HG03060 (cell line): ENCODE results near the gene ENSA.
A peak's percentile ranks its signal among the peaks of the same experiment; 100 is the strongest.
"Not testable (repeated sequence)": the region's sequence is repeated elsewhere in the genome, so short reads cannot be mapped to it uniquely, and the experiment has no call there.

Experiments
- ATAC-seq: cut with Tn5 transposase; IDR thresholded peaks from one replicate; pipeline ENCODE4 v1.9.1; 2021; ENCODE audit warnings: low read depth, moderate number of reproducible peaks; ENCODE audit not compliant: unreplicated experiment

ENSA gene, protein sequence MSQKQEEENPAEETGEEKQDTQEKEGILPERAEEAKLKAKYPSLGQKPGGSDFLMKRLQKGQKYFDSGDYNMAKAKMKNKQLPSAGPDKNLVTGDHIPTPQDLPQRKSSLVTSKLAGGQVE

DNA sequence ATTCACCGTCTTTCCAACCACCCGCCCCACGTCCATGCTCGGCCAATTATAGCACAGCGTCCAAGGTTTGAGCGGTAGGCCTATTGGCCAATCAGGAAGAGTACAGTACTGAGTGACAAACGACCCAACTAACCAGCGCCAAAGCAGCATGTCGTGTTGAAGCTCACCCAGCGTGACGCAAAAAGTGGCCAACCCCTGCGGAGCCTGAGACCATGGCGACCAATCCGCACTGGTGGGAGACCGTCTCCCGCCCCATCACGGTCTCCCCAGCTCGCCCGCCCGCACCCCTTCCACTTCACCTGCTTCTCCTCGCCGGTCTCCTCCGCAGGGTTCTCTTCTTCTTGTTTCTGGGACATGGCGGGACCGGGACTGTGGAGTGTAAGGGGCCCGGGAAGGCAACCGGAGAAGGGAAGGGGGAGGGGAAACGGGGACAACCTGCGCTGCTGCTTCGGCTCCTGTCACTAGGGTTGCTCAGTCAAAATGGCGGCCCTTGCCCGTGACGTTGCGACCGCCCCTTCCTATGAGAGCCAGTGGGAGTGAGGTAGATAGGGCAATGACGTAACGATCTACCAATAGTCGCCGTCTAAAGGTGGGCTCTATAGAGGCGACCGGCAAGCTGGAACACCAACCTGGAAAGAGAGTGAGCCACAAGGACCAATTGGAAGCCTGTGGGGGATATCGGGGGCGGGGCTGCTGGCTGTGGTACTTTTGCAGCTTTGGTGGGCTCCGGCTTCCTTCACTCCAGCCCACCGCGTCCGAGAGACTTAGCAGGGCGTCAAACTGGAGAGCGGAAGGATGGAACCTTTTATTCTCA, at the start of gene ENSA:
Gene ENSA, minus strand, starts transcription at position 498 of the 814 bp plus-strand sequence. Its CDS starts 142 bp downstream, at position 356.
- peak; percentile 88 for ATAC-seq

DNA sequence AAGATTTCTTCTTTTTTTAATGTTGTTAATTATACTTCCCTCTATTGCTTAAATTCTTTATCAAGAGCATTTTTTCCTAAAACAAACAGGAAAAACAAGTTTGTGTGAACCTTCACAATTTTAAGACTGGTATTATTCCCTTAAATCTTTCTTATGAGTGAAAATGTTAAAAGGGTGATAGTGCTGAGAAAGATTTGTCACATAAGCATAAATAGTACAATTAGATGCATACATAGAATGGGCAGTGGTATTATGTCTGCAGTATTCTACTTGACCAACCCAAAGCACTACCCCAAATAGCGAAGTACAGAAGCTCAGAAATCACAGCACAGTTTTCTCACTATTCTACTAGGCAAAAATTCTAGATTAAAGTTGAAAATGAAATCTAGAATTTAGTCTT, 49.6 kb upstream of the ENSA start:
- no peak for ATAC-seq

DNA sequence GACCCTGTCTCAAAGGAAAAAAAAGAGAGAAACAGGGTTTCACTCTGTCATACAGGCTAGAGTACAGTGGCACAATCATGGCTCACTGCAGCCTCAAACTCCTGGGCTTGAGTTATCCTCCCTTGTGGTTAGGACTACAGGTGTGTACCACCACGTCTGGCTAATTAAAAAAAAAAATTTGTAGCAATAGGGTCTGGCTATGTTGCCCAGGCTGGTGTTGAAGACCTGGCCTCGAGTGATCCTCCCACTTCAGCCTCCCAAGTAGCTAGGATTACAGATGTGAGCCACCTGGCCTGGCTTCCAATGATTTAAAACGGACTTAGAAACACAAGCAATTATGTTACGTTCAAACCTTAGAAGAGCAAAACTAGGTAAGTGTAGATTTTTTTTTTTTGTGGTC, 45.5 kb upstream of the ENSA start:
- no peak for ATAC-seq

DNA sequence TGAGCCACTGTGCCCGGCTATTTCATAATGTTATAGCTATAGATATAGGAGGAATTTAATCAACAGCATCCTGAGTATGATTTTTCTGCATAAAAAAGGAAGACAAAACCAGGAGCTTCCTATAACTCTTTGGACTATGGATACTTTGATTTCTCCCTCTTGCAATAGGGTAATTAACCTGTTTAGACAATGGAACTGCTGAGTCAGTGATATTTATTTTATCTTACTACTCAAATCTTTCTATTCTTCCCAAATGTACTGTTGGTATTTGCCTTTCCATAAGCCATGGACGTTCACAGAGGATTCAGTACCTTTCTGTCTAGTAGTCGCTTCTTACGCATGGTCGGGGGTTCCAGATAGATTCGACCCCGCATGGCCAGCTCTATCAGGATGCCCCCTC, 33.9 kb upstream of the ENSA start:
- no peak for ATAC-seq

DNA sequence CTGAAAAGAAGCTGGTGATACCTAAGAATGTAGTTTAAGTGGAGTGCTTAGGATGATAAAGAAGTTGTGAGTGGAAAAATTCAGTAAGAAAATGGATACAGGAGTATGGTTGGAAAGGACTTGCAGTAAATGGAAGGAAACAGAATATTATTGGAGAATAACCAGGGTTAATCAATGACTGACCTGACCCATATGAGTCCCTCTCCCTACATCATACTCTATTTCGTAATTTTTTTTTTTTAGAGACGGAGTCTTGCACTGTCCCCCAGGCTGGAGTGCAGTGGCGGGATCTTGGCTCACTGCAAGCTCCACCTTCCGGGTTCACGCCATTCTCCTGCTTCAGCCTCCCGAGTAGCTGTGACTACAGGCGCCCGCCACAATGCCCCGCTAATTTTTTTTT, 33.4 kb upstream of the ENSA start:
- no peak for ATAC-seq

DNA sequence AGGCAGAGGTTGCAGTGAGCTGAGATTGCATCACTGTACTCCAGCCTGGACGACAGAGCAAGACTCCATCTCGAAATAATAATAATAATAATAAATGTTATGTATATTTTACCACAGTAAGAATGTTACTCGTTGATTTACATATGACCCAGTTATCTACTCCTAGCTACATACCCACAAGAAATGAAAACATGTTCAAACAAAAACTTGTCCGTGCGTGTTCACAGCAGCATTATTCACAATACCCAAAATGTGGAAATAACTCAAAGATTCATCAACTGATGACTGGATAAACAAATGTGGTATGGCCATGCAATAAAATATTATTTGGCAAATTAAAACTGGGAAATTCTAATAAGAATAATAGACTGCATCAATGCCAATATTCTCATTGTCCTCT, 31.7 kb upstream of the ENSA start:
- no peak for ATAC-seq

DNA sequence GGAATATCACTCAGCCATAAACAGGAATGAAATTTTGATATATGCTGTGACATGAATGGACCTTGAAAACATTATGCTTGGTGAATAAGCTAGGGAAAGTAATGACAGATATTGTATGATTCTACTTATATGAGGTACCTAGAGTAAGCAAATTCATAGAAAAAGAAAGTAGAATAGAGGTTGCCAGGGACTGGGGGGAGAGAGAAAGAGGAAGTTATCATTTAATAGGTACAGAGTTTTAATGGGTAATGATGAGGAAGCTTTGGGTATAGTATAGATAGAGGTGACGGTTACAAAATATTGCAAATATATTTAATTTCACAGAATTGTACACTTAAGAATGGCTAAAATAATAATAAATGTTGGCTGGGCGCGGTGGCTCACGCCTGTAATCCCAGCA, 31.2 kb upstream of the ENSA start:
- ATAC-seq, result no peak

DNA sequence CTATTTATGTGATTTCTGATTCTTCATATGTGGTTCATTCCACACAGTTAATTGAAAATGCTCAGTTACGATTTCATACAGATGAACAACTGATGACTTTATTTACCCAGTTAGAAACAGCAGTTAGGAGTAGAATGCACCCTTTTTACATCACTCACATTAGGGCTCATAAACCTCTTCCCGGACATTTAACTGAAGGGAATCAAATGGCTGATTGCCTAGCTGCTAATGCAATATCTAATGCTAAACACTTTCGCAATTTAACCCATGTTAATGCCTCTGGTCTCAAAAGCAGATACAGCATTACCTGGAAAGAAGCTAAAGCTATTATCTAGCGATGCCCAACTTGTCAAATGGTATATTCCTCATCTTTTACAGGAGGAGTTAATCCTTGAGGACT, 27.7 kb upstream of the ENSA start:
- ATAC-seq, result not testable (repeated sequence)

DNA sequence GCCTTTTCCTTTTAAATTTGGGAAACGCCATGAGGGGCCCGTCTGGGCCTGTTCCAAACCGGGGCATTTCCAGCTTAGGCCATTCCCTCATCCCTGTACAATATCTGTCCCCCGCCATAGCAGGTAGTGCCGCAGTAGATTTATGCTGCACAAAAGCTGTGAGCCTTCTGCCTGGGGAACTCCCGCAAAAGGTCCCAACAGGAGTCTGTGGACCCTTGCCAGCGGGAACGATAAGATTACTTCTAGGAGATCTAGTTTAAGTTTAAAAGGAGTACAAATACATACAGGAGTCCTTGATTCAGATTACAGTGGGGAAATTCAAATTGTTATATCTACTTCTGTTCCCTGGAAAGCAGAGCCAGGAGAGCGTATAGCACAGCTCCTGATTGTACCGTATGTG, 25.2 kb upstream of the ENSA start:
- not testable (repeated sequence) for ATAC-seq

DNA sequence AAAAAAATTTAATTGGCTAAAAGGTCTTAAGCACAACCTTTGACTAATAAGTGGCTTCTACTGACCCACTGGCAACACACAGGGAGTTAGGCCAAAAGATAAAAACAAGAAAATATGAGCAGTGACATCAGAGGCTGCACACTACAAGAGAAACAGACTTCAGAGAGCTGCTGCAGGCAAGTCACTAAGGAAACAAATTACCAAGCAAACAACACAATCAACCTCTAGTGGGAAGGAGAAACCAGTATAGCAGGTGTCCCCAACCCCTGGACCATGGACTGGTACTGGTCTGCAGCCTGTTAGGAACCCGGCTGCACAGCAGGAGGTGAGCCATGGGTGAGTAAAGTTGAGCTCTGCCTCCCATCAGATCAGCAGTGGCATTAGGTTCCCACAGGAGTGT, 20.8 kb upstream of the ENSA start:
- no peak for ATAC-seq

DNA sequence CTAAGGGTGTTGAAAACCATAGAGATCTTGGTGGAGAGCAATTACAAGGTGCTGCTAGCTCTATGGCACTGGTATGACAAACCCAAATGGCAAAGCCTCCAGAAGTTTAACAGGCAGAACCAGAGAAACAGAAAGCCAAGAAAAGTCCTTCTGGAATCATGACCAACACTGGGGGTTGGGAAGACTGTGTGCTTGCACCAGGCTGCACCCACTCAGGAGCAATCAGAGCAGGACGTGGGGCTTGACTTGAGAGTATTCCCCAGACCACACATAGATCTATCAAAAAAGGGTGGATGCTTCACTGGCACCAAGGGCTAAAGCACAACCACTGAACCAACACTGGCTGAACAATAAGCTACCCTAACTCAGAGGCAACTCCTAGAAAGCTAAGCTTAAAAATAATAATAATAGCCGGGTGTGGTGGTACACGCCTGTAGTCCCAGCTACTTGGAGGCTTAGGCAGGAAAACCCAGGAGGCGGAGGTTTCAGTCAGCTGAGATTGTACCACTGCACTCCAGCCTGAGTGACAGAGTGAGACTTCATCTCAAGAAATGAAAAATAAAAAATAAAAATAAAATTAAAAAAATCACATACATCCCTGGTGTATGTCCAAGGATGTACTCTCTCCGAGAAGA, 20.1 kb upstream of the ENSA start:
- ATAC-seq, result no peak

DNA sequence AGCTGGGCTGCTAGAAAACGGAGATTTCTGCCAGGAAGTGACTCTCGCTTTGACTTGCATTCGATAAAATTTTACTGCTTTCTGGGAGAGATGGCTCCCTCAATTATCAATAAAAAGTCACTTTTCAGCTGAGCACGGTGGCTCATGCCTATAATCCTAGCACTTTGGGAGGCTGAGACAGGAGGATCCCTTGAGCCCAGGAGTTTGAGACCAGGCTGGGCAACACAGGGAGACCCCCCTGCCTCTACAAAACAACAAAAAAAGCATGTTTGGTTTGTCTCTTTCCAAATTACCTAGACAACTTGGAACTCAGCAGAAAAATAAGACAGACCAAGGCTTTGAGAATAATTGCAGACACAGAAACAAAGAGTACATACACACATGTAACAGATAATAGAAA, 12.9 kb upstream of the ENSA start:
- no peak for ATAC-seq

DNA sequence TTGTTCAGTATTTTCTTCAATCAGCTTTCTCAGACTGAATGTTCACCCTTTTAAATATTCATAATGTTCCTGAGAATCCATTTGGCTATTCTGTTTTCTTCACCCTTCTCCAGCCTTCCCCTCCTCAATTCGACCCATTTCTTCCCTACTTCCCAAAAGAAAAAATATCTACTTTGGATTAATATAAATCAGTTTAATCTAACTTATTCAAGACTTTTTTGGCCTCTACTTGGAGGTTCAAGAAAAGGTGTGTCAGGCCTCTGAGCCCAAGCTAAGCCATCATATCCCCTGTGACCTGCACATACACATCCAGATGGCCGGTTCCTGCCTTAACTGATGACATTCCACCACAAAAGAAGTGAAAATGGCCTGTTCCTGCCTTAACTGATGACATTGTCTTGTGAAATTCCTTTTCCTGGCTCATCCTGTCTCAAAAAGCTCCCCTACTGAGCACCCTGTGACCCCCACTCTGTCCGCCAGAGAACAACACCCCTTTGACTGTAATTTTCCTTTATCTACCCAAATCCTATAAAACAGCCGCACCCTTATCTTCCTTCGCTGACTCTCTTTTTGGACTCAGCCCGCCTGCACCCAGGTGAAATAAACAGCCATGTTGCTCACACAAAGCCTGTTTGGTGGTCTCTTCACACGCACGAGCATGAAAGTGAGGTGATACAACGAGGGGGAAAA, 11.9 kb upstream of the ENSA start:
- not testable (repeated sequence) for ATAC-seq

DNA sequence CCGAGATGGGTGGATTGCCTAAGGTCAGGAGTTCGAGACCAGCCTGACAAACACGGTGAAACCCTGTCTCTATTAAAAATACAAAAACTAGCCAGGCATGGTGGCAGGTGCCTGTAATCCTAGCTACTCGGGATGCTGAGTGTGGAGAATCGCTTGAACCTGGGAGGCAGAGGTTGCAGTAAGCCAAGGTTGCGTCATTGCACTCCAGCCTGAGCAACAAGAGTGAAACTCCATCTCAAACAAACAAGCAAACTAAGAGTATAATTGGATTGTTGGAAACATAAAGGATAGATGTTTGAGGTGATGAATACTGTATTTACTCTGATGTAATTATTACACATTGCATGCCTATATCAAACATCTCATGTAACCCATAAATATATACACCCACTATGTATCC, 9.0 kb upstream of the ENSA start:
- ATAC-seq, result not testable (repeated sequence)

DNA sequence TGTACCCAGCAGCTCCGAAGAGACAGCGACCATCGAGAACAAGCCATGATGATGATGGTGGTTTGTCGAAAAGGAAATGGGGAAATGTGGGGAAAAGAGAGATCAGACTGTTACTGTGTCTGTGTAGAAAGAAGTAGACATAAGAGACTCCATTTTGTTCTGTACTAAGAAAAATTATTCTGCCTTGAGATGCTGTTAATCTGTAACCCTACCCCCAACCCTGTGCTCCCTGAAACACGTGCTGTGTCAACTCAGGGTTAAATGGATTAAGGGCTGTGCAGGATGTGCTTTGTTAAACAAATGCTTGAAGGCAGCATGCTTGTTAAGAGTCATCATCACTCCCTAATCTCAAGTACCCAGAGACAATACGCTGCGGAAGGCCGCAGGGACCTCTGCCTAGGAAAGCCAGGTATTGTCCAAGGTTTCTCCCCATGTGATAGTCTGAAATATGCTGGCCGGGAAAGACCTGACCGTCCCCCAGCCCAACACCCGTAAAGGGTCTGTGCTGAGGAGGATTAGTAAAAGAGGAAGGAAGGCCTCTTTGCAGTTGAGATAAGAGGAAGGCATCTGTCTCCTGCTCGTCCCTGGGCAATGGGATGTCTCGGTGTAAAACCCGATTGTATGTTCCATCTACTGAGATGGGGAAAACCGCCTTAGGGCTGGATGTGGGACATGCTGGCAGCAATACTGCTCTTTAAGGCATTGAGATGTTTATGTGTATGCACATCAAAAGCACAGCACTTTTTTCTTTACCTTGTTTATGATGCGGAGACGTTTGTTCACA, 5.6 kb upstream of the ENSA start:
- ATAC-seq, result not testable (repeated sequence)

DNA sequence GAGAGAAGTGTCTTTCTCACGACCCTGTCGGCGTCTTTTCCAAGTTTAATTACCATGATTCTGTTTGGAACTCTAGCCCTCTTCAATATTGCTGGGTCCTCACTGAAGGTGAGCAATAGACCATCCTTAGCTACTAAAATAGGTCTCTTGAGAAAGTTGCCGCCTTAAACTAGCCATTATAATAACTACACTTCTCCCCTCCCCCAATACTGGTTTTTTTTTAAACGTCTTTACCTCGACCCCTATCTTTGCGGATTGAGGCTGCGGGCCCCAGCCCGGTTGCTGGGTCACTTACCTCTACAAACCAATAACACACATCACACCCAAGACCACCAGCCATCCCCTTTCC, 672 bp downstream of the ENSA start:
- ATAC-seq, result no peak

DNA sequence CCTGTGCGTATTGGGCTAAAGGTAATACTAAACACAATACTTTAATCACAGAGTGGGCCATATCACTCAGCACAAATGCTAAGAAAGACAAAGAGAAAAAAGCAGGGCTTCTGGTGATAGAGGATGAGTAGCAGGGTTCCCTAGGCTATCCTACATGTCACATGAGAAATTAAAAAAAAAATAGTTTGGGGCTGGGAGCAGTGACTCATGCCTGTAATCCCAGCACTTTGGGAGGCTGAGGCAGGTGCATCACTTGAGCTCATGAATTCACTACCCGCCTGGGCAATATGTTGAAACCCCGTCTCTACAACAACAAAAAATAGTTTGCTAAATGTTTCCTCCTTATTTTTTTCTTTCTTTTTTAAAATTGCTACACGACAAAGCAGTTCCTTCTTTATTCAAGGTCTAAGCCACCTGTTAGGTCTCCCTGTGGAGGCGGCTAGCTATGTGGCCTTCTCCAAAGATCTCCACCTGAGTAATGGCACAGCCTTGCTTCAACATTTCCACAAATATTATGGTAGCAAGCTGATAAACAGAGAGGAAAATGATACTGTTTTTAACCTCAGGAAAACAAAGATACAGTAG, 1.5 kb downstream of the ENSA start:
- ATAC-seq, result no peak

DNA sequence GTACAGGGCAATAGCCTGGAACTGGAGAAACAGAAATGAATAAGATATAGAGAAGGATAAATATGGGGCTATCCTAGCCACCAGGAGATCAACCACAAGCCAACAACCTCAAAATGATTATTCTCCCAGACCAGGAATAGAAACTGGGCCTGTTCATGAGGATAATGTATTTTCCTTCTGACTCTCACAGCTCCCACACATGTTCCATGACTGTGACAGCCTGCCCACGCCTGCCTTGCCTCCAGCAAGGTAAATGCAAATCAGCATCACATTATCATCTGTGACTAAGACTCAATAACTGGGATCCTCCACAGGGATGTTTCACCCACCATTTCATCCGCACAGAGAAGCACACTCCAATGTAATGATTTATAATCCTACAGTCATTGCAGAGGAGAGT, 3.3 kb downstream of the ENSA start:
- no peak for ATAC-seq

DNA sequence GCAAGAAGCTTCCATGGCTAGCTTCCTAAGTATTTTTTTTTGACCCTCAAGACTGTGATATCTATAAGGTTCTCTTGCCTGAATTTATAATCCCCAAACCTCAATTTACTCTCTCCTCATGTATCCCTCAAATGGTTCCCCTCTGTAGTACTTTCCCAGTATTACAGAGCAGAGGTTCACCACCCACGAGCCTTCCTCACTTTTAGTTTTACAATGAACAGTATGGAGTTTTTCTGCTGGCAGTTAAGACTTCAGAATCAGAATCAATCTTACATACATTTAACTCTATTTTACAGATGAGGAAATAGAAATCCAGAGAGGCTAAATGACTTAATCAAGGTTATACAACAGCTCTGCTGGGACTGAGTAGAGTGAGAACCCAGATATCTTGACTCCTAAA, 4.9 kb downstream of the ENSA start:
- ATAC-seq, result not testable (repeated sequence)

DNA sequence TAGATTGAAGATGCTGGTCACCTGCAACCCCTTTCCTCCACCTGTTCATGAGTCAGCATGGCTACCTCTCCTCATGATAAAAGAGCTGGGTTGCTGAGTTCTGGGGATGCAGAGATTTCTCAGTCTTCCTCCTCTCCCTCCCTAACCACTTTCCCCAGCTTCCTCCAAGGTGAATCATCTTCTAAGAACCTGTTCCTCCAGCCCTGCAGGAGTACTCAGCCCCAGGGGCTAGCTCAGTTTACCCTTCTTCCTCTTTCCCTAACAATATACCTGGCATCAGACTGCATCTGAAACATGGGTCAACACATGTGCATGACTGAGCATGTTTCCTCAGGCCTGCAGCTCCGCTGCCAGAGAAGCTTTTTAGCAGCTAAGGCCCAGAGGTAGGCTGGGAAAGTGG, 5.3 kb downstream of the ENSA start:
- ATAC-seq, result not testable (repeated sequence)
